Aorta (tissue), 5 donors: ENCODE measurements around the gene TLCD5. TPM values are rescaled to one million over a fixed set of nuclear protein-coding genes. Genes with fewer than 3 reads are reported as not detected.

Source experiments
- ATAC-seq: fragments of 200-7000 bp; cut with Tn5 transposase; one replicate; pipeline ENCODE4 v1.9.1; 2022; ENCODE audit warnings: moderate library complexity; ENCODE audit not compliant: low FRiP score
- DNase-seq, 2 donors: peaks; one replicate each; pipeline ENCODE4 v3.0.0-alpha.2; 2020
- H3K27ac ChIP-seq, 2 donors: one replicate each; pipeline ENCODE4 v1.5.1; 2013; ENCODE audit warnings: low read length in 2 of 2, mild to moderate bottlenecking in 2 of 2, moderate library complexity in 2 of 2, control low read depth in 1 of 2, inconsistent platforms in 1 of 2, low read depth in 1 of 2
- H3K27me3 ChIP-seq, 2 donors: one replicate each; pipeline ENCODE4 v1.6.1; 2013; ENCODE audit warnings: control low read depth in 1 of 2, low read length in 1 of 2, mild to moderate bottlenecking in 1 of 2, moderate library complexity in 1 of 2; ENCODE audit not compliant: insufficient read depth in 2 of 2, control insufficient read depth in 1 of 2
- H3K36me3 ChIP-seq, 2 donors: one replicate each; pipeline ENCODE4 v1.6.1; 2013; ENCODE audit warnings: control low read depth in 1 of 2, low read length in 1 of 2, mild to moderate bottlenecking in 1 of 2; ENCODE audit not compliant: insufficient read depth in 2 of 2, control insufficient read depth in 1 of 2
- H3K4me1 ChIP-seq, 2 donors: one replicate each; pipeline ENCODE4 v1.6.1; 2013; ENCODE audit warnings: low read length in 2 of 2, control low read depth in 1 of 2, mild to moderate bottlenecking in 1 of 2, moderate library complexity in 1 of 2; ENCODE audit not compliant: insufficient read depth in 2 of 2, control insufficient read depth in 1 of 2
- H3K4me3 ChIP-seq, 2 donors: one replicate each; pipeline ENCODE4 v1.5.1; 2013; ENCODE audit warnings: low read length in 2 of 2, control low read depth in 1 of 2, mild to moderate bottlenecking in 1 of 2
- H3K9me3 ChIP-seq: one replicate; pipeline ENCODE4 v1.6.1; 2013; ENCODE audit warnings: mild to moderate bottlenecking, low read length; ENCODE audit not compliant: control insufficient read depth
- whole genome bisulfite sequencing, 2 donors: extraction: QIAGEN DNeasy Blood & Tissue Kit; methylation state at CpG; one replicate each; pipeline ENCODE4 v1.1.7; 2013; 5-methylcytosine and 5-hydroxymethylcytosine counted together
- intact Hi-C, 2 donors: fragments of 100-400 bp; cut with DNase I; formaldehyde crosslinking; loops; one replicate each; pipeline versions ENCODE4 v1.14.2 to v1.15.0; 2022
- polyA plus RNA-seq, 2 donors: library from polyadenylated mRNA; stranded (reverse); fragments of 200-250 nt; gene quantifications; one replicate each; pipeline ENCODE4 v1.2.3, GENCODE V29; 2013
- total RNA-seq, 2 donors: library from RNA; stranded (reverse); fragmentation: NEBNext Ultra II Directional; extraction: Animal tissue kit (Norgen Biotek cat#: 25700); gene quantifications; one replicate each; pipeline ENCODE4 v1.2.1, GENCODE V29; 2021
- donor health status: healthy with polysubstance abuse.
- donor health status: Bipolar disorder and iron deficiency.
- donor health status: DM: no; HTN: no; CAD: no.
- donor health status: DM: no; HTN: no; CAD: no.
- donor health status: DM: yes; HTN: yes; CAD: no.

Gene TLCD5
- total and polyA plus RNA-seq, 4 donors: 2.3 to 10.5 (median 7.0) TPM

- Histone ChIP-seq H3K4me1 (peaks cover 2 to 3% of the 10 kb centered on the region in 2 donors), H3K4me3 (no peak overlapping the region), H3K27ac (no peak overlapping the region), H3K27me3 (no peaks in the 10 kb centered on the region), H3K9me3 (no peaks in the 10 kb centered on the region), H3K36me3 (no peaks in the 10 kb centered on the region)
- DNase-seq (no peak), ATAC-seq (no peak)
- intact Hi-C loops: no loop called here
These were observed 40.4 kb downstream of the TLCD5 start for GRCh38 chr11:120365512-120365911.

DNA sequence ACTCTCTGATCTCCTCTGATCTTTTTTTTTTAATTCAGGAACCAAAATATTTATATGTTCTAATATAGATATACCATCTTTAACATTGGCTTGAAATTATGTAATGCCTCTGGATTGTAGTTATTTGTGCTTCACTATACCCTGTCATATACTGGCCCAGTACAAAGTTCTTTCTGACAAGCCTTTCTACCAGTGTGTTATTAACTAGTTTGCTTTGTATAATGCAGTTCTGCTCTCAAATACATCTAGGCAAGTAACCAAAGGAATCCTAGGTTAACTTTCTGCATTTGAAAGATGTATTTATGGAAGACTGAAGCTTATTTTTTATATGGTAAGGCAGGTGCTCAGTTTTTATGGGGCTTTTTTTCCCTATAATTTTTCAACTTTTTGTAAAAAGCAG, 47.2 kb downstream of the TLCD5 start:
- ATAC-seq: no peak
- Histone ChIP-seq H3K4me3 (no peak overlapping the region), H3K4me1 (no peaks in the 10 kb centered on the region), H3K9me3 (no peaks in the 10 kb centered on the region), H3K27me3 (no peaks in the 10 kb centered on the region), H3K36me3 (no peaks in the 10 kb centered on the region), H3K27ac (no peak overlapping the region)
- DNase-seq: no peak
- intact Hi-C loops: no loop called here

- H3K36me3 ChIP-seq: no peaks in the 10 kb centered on the region
- no peak for ATAC-seq
- intact Hi-C loops: no loop called here
- H3K4me3 ChIP-seq: no peak overlapping the region
- WGBS, 2 donors: 35 to 39% methylated on average over 3 of the region's 3 CpGs
- H3K9me3 ChIP-seq: no peaks in the 10 kb centered on the region
- no peaks in the 10 kb centered on the region for H3K4me1 ChIP-seq
- no peak overlapping the region for H3K27ac ChIP-seq
- no peaks in the 10 kb centered on the region for H3K27me3 ChIP-seq
- no peak for DNase-seq
These were observed 50.0 kb downstream of the TLCD5 start for GRCh38 chr11:120375076-120375475.

GRCh38 chr11:120376547-120377182, 51.6 kb downstream of the TLCD5 start:
- intact Hi-C loops: no loop called here
- DNase-seq: no peak
- H3K4me3 ChIP-seq: no peak overlapping the region
- no peak overlapping the region for H3K27ac ChIP-seq
- WGBS, 2 donors: 59 to 61% methylated on average over 6 of the region's 6 CpGs
- H3K9me3 ChIP-seq: no peaks in the 10 kb centered on the region
- peaks cover 0 to 3% of the 10 kb centered on the region in 2 donors for H3K4me1 ChIP-seq
- H3K36me3 ChIP-seq: no peaks in the 10 kb centered on the region
- H3K27me3 ChIP-seq: no peaks in the 10 kb centered on the region
- no peak for ATAC-seq

GRCh38 chr11:120378474-120378873, 53.4 kb downstream of the TLCD5 start:
- ATAC-seq: no peak
- Histone ChIP-seq H3K27me3 (no peaks in the 10 kb centered on the region), H3K4me1 (peaks cover 0 to 7% of the 10 kb centered on the region in 2 donors), H3K9me3 (no peaks in the 10 kb centered on the region), H3K27ac (no peak overlapping the region), H3K4me3 (no peak overlapping the region), H3K36me3 (no peaks in the 10 kb centered on the region)
- intact Hi-C loops: no loop called here
- no peak for DNase-seq
- 74 to 89% methylated on average over 3 of the region's 3 CpGs for WGBS, 2 donors

DNA sequence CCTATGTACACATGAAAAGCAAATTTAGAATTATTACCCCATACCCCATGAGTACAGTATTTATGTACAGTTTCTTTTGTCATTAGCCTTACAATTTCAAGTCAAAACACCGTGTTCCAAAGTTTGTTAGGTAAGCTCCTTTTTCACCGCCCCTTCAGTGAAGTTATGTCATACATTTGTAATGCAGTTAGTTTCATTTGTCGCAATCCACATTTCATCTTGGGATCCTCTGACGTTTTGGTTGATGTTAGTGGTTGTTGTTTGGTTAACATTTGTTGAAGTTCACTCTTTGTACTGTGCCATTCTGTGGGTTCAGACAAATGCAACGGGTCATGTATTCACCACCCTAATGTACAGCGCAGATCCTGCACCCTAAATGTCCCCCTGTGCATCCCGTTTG, 56.3 kb downstream of the TLCD5 start:
- ATAC-seq (no peak), DNase-seq (no peak)
- Histone ChIP-seq H3K27me3 (no peaks in the 10 kb centered on the region), H3K4me1 (peaks cover 4 to 17% of the 10 kb centered on the region in 2 donors), H3K4me3 (no peak overlapping the region), H3K9me3 (no peaks in the 10 kb centered on the region), H3K27ac (no peak overlapping the region), H3K36me3 (no peaks in the 10 kb centered on the region)
- WGBS, 2 donors: 84 to 86% methylated on average over 7 of the region's 7 CpGs
- intact Hi-C loops: loop anchor here in 1 of 2 donors (5.0 kb wide), 1 partner anchor 39 kb away; no protein-coding TSS in a partner anchor

Other genes with a start within 250 kb of the TLCD5 start
- gene TRIM29, start 187.2 kb upstream of the TLCD5 start, total RNA-seq: 1 to 10 TPM; 1.3 to 3.6 TPM
- under 1 TPM; 0.13 to 0.38 TPM for gene TRIM29, start 187.2 kb upstream of the TLCD5 start, polyA plus RNA-seq
- gene OAF, start 114.3 kb upstream of the TLCD5 start, total RNA-seq: 10 to 100 TPM; 23.6 to 79.1 TPM
- gene OAF, start 114.3 kb upstream of the TLCD5 start, polyA plus RNA-seq: 1 to 10 TPM; 4.8 to 9.4 TPM
- not detected for gene POU2F3, start 85.2 kb upstream of the TLCD5 start, total RNA-seq
- 1 to 10 TPM in 1 of 2 donors, under 1 TPM in 1; 0.31 to 2.4 TPM for gene POU2F3, start 85.2 kb upstream of the TLCD5 start, polyA plus RNA-seq
- gene ARHGEF12, start 11.1 kb downstream of the TLCD5 start, total RNA-seq: 100 to 1,000 TPM; 126 to 143 TPM
- gene ARHGEF12, start 11.1 kb downstream of the TLCD5 start, polyA plus RNA-seq: 10 to 100 TPM; 21.7 to 25.8 TPM
- gene GRIK4, start 186.4 kb downstream of the TLCD5 start, total RNA-seq: not detected
- gene GRIK4, start 186.4 kb downstream of the TLCD5 start, polyA plus RNA-seq: not detected